Sigmoid colon (tissue), 7 donors: ENCODE results near the gene ATP6V1E1. TPM values are rescaled to one million over a fixed set of nuclear protein-coding genes. Genes with fewer than 3 reads are reported as not detected.

Source experiments
- DNase-seq: peaks from one replicate; pipeline ENCODE4 v3.0.0-alpha.2; 2019
- H3K27ac ChIP-seq, 4 donors: fragments of 200-600 bp; sonication (generic); one replicate each; pipeline ENCODE4 v1.5.1; 2016 to 2019; ENCODE audit warnings: mild to moderate bottlenecking in 1 of 4
- H3K27me3 ChIP-seq, 3 donors: fragments of 200-600 bp; sonication (generic); one replicate each; pipeline ENCODE4 v1.5.1; 2019; ENCODE audit warnings: mild to moderate bottlenecking in 1 of 3
- H3K36me3 ChIP-seq, 4 donors: fragments of 200-600 bp; sonication (generic); one replicate each; pipeline ENCODE4 v1.5.1; 2016 to 2019
- H3K4me1 ChIP-seq, 4 donors: fragments of 200-600 bp; sonication (generic); one replicate each; pipeline ENCODE4 v1.5.1; 2017 to 2019
- H3K4me3 ChIP-seq, 4 donors: fragments of 200-600 bp; sonication (generic); one replicate each; pipeline ENCODE4 v1.5.1; 2017 to 2019; ENCODE audit warnings: mild to moderate bottlenecking in 2 of 4, moderate library complexity in 1 of 4
- H3K9me3 ChIP-seq, 4 donors: fragments of 200-600 bp in 3 of 4; sonication (generic) in 3 of 4; one replicate each; pipeline versions ENCODE4 v1.5.1 to v1.6.1; 2013 to 2019
- EP300 ChIP-seq, 4 donors: sonication (generic); formaldehyde crosslinking; IDR thresholded peaks; one replicate each; pipeline ENCODE4 v1.6.1; 2017; ENCODE audit warnings: antibody characterized with exemption in 4 of 4
- POLR2A ChIP-seq, 2 donors: fragments of 450-650 bp; IDR thresholded peaks; one replicate each; pipeline ENCODE4 v1.6.1; 2016; ENCODE audit warnings: antibody characterized with exemption in 2 of 2, mild to moderate bottlenecking in 2 of 2, moderate library complexity in 2 of 2
- POLR2AphosphoS5 ChIP-seq, 4 donors: sonication (generic); formaldehyde crosslinking; IDR thresholded peaks; one replicate each; pipeline ENCODE4 v1.6.1; 2017; ENCODE audit warnings: antibody characterized with exemption in 4 of 4
- WGBS, 2 donors: extraction: QIAGEN DNeasy Blood & Tissue Kit; methylation state at CpG; one replicate each; pipeline ENCODE4 v1.1.7; 2013; 5-methylcytosine and 5-hydroxymethylcytosine counted together
- intact Hi-C: fragments of 100-400 bp; cut with DNase I; formaldehyde crosslinking; loops from one replicate; pipeline ENCODE4 v1.15.1; 2023
- polyA plus RNA-seq, 3 donors: library from polyadenylated mRNA; stranded (reverse); fragments of 200-250 nt; gene quantifications; one replicate each; pipeline ENCODE4 v1.2.3, GENCODE V29; 2013
- total RNA-seq, 4 donors: library from RNA; depleted of rRNA; stranded (reverse); fragments of >200 nt; gene quantifications; one replicate each; pipeline ENCODE4 v1.1.0, GENCODE V29; 2016
- TF ChIP-seq, protein P1 (sequence below), 4 experiments: fragments of 450-650 bp in 3 of 4; fragments of 200-600 bp in 1 of 4; IDR thresholded peaks; one replicate each; pipeline ENCODE4 v1.5.1; 2016 to 2019; ENCODE audit warnings: antibody characterized with exemption in 4 of 4, mild to moderate bottlenecking in 3 of 4, moderate library complexity in 2 of 4
- donor health status: healthy with polysubstance abuse.
- donor health status: Bipolar disorder and iron deficiency.
- donor health status: healthy.

ATP6V1E1 gene
- total and polyA plus RNA-seq, 7 donors, result 119 to 218 (median 144) TPM

DNA sequence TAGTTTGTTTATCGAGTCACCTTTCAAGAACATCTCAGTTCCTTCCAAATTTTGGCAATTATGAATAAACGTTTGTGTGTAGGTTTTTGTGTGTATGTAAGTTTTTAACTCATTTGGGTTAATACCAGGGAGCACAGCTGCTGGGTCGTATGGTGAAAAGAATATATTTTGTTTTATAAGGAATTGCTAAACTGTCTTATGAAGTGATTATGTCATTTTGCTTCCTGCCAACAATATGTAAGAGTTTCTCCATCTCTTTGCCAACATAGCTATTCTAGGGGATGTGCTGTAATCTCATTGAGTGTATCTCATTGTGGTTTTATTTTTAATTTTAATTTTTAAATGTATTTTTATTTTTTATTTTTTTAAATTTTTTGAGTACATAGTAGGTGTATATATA lies 37.3 kb upstream of the ATP6V1E1 start:
- Histone ChIP-seq H3K9me3 (peaks cover 0 to 5% (median 0%) of the 10 kb centered on the region in 4 donors), H3K36me3 (peaks cover 0 to 38% (median 8%) of the 10 kb centered on the region in 4 donors), H3K27ac (no peak overlapping the region), H3K4me1 (no peaks in the 10 kb centered on the region), H3K4me3 (no peak overlapping the region), H3K27me3 (no peaks in the 10 kb centered on the region)
- 74 to 79% methylated on average over 3 of the region's 3 CpGs for WGBS, 2 donors
- intact Hi-C loops, result no loop called here
- DNase-seq, result no peak
- TF ChIP-seq POLR2A (IDR thresholded peaks at IDR 0.05) (no peak), EP300 (IDR thresholded peaks at IDR 0.05) (no peak), POLR2AphosphoS5 (IDR thresholded peaks at IDR 0.05) (no peak)
- TF ChIP-seq, protein P1, sequence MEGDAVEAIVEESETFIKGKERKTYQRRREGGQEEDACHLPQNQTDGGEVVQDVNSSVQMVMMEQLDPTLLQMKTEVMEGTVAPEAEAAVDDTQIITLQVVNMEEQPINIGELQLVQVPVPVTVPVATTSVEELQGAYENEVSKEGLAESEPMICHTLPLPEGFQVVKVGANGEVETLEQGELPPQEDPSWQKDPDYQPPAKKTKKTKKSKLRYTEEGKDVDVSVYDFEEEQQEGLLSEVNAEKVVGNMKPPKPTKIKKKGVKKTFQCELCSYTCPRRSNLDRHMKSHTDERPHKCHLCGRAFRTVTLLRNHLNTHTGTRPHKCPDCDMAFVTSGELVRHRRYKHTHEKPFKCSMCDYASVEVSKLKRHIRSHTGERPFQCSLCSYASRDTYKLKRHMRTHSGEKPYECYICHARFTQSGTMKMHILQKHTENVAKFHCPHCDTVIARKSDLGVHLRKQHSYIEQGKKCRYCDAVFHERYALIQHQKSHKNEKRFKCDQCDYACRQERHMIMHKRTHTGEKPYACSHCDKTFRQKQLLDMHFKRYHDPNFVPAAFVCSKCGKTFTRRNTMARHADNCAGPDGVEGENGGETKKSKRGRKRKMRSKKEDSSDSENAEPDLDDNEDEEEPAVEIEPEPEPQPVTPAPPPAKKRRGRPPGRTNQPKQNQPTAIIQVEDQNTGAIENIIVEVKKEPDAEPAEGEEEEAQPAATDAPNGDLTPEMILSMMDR (IDR thresholded peaks at IDR 0.05), result no peak

DNA sequence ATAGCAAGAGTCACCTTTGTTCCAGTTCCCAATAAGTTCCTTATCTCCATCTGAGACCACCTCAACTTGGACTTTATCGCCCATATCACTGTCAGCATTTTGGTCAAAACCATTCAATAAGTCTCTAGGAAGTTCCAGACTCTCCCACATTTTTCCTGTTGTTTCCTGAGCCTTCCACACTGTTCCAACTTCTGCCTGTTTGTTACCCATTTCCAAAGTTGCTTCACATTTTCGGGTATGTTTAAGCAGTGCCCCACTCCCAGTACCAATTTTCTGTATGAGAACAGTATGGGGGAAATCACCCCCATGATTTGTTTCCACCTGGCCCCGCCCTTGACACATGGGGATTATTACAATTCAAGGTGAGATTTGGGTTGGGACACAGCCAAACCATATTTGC lies 36.7 kb upstream of the ATP6V1E1 start:
- no peak for DNase-seq
- TF ChIP-seq POLR2A (IDR thresholded peaks at IDR 0.05) (no peak), EP300 (IDR thresholded peaks at IDR 0.05) (no peak), POLR2AphosphoS5 (IDR thresholded peaks at IDR 0.05) (no peak)
- TF ChIP-seq, protein P1 (IDR thresholded peaks at IDR 0.05), result no peak
- Histone ChIP-seq H3K4me1 (no peaks in the 10 kb centered on the region), H3K4me3 (no peak overlapping the region), H3K36me3 (peaks cover 0 to 38% (median 14%) of the 10 kb centered on the region in 4 donors), H3K27ac (no peak overlapping the region), H3K27me3 (no peaks in the 10 kb centered on the region), H3K9me3 (peaks cover 0 to 5% (median 0%) of the 10 kb centered on the region in 4 donors)
- 93 to 95% methylated on average over 3 of the region's 3 CpGs for WGBS, 2 donors
- intact Hi-C loops, result no loop called here

DNA sequence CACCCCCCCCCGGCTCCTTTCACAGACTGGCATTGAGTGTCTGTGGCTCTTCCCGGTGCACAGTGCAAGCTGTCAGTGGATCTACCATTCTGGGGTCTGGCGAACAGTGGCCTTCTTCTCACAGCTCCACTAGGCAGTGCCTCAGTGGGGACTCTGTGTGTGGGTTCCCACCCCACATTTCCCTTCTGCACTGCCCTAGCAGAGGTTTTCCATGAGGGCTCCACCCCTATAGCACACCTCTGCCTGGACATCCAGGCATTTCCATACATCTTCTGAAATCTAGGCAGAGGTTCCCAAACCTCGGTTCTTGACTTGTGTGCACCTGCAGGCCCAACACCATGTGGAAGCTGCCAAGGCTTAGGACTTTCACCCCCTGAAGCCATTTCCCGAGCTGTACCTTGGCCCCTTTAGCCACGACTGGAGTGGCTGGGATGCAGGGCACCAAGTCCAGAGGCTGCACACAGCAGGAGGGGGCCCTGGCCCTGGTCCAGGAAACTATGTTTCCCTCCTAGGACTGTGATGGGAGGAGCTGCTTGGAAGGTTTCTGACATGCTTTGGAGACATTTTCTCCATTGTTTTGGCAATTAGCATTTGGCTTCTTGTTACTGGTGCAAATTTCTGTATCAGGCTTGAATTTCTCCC lies 36.0 kb upstream of the ATP6V1E1 start:
- Histone ChIP-seq H3K4me3 (no peak overlapping the region), H3K9me3 (peaks cover 0 to 5% (median 0%) of the 10 kb centered on the region in 4 donors), H3K27me3 (no peaks in the 10 kb centered on the region), H3K4me1 (no peaks in the 10 kb centered on the region), H3K36me3 (peaks cover 0 to 38% (median 14%) of the 10 kb centered on the region in 4 donors), H3K27ac (no peak overlapping the region)
- intact Hi-C loops, result no loop called here
- TF ChIP-seq POLR2AphosphoS5 (IDR thresholded peaks at IDR 0.05) (no peak), POLR2A (IDR thresholded peaks at IDR 0.05) (no peak), EP300 (IDR thresholded peaks at IDR 0.05) (no peak)
- TF ChIP-seq, protein P1 (IDR thresholded peaks at IDR 0.05), result no peak
- WGBS, 2 donors, result 95% methylated on average over 6 of the region's 6 CpGs
- DNase-seq, result no peak

DNA sequence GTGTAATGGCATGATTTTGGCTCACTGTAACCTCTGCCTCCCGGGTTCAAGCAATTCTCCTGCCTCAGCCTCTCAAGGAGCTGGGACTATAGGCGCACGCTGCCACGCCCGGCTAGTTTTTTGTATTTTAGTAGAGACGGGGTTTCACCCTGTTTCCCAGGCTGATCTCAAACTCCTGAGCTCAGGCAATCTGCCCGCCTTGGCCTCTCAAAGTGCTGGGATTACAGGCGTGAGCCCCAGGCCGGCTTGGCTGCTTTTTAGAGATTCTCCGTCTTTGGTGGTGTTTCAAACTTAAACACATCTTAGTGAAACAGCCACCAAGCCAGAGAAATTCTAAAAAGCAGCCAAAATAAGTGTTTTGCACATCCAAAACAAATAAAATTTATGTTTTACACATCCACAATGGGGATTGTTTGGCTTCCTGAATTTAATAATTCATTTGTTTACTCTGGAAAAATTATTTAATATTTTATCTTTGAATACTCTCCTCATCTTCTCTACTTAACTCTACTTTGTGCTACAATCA lies 28.4 kb upstream of the ATP6V1E1 start:
- no peaks in the 10 kb centered on the region for H3K4me1 ChIP-seq
- intact Hi-C loops, result no loop called here
- no peak for DNase-seq
- H3K9me3 ChIP-seq, result no peaks in the 10 kb centered on the region
- 90 to 92% methylated on average over 10 of the region's 10 CpGs for WGBS, 2 donors
- H3K27ac ChIP-seq, result no peak overlapping the region
- H3K27me3 ChIP-seq, result no peaks in the 10 kb centered on the region
- TF ChIP-seq POLR2AphosphoS5 (IDR thresholded peaks at IDR 0.05) (no peak), POLR2A (IDR thresholded peaks at IDR 0.05) (no peak), EP300 (IDR thresholded peaks at IDR 0.05) (no peak)
- TF ChIP-seq, protein P1 (IDR thresholded peaks at IDR 0.05), result no peak
- no peak overlapping the region for H3K4me3 ChIP-seq
- peaks cover 6 to 25% (median 13%) of the 10 kb centered on the region in 4 donors for H3K36me3 ChIP-seq
